Loucy (cell line): ENCODE measurements around the gene ATP9A.

Experiments used
- H2AFZ ChIP-seq: fragments of 200-600 bp; sonication (generic); 2 replicates; pipeline ENCODE4 v1.6.0; 2016; ENCODE audit warnings: antibody characterized with exemption, mild to moderate bottlenecking, low read length, moderate library complexity
- H3F3A ChIP-seq: fragments of 200-600 bp; 2 replicates; pipeline ENCODE4 v1.6.0; 2016; ENCODE audit warnings: antibody characterized with exemption, low read depth, mild to moderate bottlenecking
- H3K27me3 ChIP-seq: fragments of 200-600 bp; sonication (generic); 2 replicates; pipeline ENCODE4 v1.6.1; 2014; ENCODE audit warnings: low read length, mild to moderate bottlenecking; ENCODE audit not compliant: insufficient read depth, poor library complexity, severe bottlenecking
- H3K36me3 ChIP-seq: fragments of 200-600 bp; sonication (generic); 2 replicates; pipeline ENCODE4 v1.6.1; 2016; ENCODE audit warnings: low read length; ENCODE audit not compliant: insufficient read depth
- H3K4me1 ChIP-seq: fragments of 200-600 bp; sonication (generic); 2 replicates; pipeline ENCODE4 v1.5.1; 2014; ENCODE audit warnings: low read length, mild to moderate bottlenecking; ENCODE audit not compliant: insufficient read depth, poor library complexity, severe bottlenecking
- H3K4me2 ChIP-seq: fragments of 200-600 bp; sonication (generic); 2 replicates; pipeline ENCODE4 v1.6.0; 2014; ENCODE audit warnings: antibody characterized with exemption, low read length, low read depth, mild to moderate bottlenecking; ENCODE audit not compliant: poor library complexity, severe bottlenecking
- H3K4me3 ChIP-seq: fragments of 200-600 bp; sonication (generic); 2 replicates; pipeline ENCODE4 v1.5.1; 2014; ENCODE audit warnings: low read length, mild to moderate bottlenecking, mixed read lengths; ENCODE audit not compliant: poor library complexity, severe bottlenecking
- H3K79me2 ChIP-seq: fragments of 200-600 bp; sonication (generic); 2 replicates; pipeline ENCODE4 v1.6.1; 2014; ENCODE audit warnings: low read length; ENCODE audit not compliant: insufficient read depth
- H3K9ac ChIP-seq: fragments of 200-600 bp; sonication (generic); 2 replicates; pipeline ENCODE4 v1.6.0; 2014; ENCODE audit warnings: mild to moderate bottlenecking, low read depth, low read length, moderate library complexity; ENCODE audit not compliant: poor library complexity, severe bottlenecking
- H3K9me2 ChIP-seq: fragments of 200-600 bp; sonication (generic); replicated peaks from 2 replicates; pipeline ENCODE4 v1.6.1; 2016; ENCODE audit warnings: low read depth, low read length, mixed read lengths
- H3K9me3 ChIP-seq: fragments of 200-600 bp; sonication (generic); 2 replicates; pipeline ENCODE4 v1.6.1; 2014; ENCODE audit warnings: mild to moderate bottlenecking, antibody characterized with exemption, low read length, low read depth; ENCODE audit not compliant: insufficient read depth
- H4K20me1 ChIP-seq: fragments of 200-600 bp; sonication (generic); 2 replicates; pipeline ENCODE4 v1.6.0; 2014; ENCODE audit warnings: antibody characterized with exemption, low read length, mild to moderate bottlenecking; ENCODE audit not compliant: insufficient read depth, poor library complexity, severe bottlenecking
- EZH2phosphoT487 ChIP-seq: fragments of 200-600 bp; IDR thresholded peaks from 2 replicates; pipeline ENCODE4 v1.6.1; 2018; ENCODE audit warnings: antibody characterized with exemption, mild to moderate bottlenecking, moderate library complexity, borderline replicate concordance
- TF ChIP-seq, protein P1 (sequence below): fragments of 200-600 bp; sonication (generic); conservative IDR thresholded peaks from 2 replicates; pipeline ENCODE4 v1.5.1; 2014; ENCODE audit warnings: mild to moderate bottlenecking, antibody characterized with exemption, low read length

ATP9A gene

DNA sequence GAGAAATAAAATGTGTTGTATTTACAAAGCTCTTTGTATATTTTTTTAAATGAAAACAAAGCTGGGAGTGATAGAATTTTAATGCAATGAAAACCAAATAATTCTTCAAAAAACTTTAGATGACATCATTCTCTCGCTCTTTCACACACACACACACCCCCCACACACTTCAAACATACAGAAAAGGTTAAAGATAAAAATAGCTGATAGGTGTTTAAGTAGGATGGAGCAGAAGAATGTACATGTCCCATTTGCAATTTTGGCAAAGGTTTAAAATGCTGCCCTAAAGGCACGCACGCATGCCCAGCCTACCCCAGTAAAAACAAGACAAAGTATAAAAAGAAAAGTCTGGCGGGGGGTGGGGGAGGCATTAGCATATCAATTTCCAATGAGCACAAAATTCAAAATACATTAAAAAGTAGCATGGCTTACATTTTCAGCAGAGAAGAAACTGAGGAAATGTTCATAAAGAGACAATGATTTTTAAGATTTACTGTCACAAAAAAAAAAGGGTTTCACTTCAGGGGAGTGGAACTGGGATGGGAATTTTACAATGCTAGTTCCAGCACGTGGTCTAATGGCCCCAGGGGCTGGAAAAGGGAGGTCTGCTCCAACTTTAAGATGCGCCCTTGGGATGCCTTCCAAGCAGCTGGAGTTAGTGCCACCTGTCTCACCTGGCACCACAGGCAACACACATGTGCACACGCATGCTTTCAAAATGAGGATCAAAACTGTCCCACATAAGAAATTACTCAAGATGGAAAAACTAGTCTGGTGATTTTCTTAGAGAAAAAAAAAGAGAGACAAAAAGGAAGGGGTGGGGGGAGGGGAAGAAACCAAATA, 170.6 kb downstream of the ATP9A start:
- Histone ChIP-seq H3K9me2 (no peaks in the 10 kb centered on the region), H3K27me3 (no peaks in the 10 kb centered on the region), H3F3A (peaks cover 9% of the 10 kb centered on the region; the same call in 1 of the 2 replicates), H3K4me3 (no peak overlapping the region), H3K9me3 (no peaks in the 10 kb centered on the region), H3K4me2 (peak overlapping the region; percentile 27), H2AFZ (no peak overlapping the region), H4K20me1 (no peaks in the 10 kb centered on the region), H3K36me3 (peaks cover 38% of the 10 kb centered on the region; the same call in 1 of the 2 replicates), H3K4me1 (peaks cover 62% of the 10 kb centered on the region), H3K79me2 (no peaks in the 10 kb centered on the region), H3K9ac (peak overlapping the region; percentile 5)
- no peak for TF ChIP-seq EZH2phosphoT487
- TF ChIP-seq, protein P1, sequence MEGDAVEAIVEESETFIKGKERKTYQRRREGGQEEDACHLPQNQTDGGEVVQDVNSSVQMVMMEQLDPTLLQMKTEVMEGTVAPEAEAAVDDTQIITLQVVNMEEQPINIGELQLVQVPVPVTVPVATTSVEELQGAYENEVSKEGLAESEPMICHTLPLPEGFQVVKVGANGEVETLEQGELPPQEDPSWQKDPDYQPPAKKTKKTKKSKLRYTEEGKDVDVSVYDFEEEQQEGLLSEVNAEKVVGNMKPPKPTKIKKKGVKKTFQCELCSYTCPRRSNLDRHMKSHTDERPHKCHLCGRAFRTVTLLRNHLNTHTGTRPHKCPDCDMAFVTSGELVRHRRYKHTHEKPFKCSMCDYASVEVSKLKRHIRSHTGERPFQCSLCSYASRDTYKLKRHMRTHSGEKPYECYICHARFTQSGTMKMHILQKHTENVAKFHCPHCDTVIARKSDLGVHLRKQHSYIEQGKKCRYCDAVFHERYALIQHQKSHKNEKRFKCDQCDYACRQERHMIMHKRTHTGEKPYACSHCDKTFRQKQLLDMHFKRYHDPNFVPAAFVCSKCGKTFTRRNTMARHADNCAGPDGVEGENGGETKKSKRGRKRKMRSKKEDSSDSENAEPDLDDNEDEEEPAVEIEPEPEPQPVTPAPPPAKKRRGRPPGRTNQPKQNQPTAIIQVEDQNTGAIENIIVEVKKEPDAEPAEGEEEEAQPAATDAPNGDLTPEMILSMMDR: no peak

DNA sequence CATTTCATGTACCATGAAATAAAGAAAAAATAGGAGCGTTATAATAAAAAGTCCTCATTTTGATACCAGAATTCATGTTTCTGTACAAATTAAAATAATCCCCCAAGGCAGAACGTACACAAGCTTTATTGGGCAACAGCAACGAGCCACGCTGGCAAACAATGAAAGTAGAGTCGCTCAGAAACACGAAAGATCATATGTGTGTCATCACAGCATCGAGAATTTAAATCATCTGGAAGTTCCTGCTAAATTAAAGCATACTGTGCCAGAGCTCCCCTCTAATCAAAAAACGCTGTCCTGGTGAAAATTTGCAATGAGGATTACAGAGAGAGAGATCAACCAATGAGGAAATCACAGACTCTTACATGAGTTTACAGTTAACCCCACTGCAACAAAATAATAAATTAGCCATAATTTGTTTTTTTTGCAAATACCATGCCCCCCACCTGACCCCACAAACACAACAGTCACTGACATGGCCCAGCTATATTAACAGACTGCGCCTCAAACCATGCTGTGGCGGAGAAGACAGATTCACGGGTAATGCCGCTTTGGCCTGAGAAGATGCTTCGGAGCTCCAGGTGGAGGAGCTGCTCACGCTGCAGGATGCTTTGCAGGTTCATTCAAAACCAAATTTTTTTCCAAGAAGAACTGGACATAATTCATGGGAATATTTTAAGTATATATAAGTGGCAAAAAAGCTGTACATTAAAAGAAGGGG, 171.4 kb downstream of the ATP9A start:
- H3K4me3 ChIP-seq: no peak overlapping the region

DNA sequence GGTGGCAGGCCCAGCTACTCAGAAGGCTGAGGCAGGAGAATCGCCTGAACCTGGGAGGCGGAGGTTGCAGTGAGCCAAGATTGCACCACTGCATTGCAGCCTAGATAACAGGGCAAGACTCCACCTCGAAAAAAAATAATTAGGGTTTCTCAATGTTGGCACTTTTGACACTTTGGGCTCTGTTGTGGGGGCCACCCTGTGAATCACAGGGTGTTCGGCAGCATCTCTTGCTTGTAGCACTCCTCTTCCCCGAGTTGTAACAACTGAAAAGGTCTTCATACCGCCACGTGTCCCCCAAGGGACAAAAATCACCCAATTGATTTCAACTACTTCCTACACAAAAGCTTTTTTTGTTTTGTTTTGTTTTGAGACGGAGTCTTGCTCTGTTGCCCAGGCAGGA, 172.4 kb downstream of the ATP9A start:
- Histone ChIP-seq H3F3A (no peaks in the 10 kb centered on the region; the same call in 1 of the 2 replicates), H3K36me3 (peaks cover 33% of the 10 kb centered on the region; the same call in 1 of the 2 replicates), H3K9me2 (no peaks in the 10 kb centered on the region), H2AFZ (no peak overlapping the region), H3K9me3 (no peaks in the 10 kb centered on the region), H3K79me2 (no peaks in the 10 kb centered on the region), H3K4me3 (no peak overlapping the region), H3K27me3 (no peaks in the 10 kb centered on the region), H4K20me1 (no peaks in the 10 kb centered on the region), H3K4me1 (peaks cover 44% of the 10 kb centered on the region), H3K4me2 (peak overlapping the region; percentile 77), H3K9ac (peak overlapping the region; percentile 64)
- no peak for TF ChIP-seq EZH2phosphoT487
- TF ChIP-seq, protein P1: no peak

More for the DNA sequence above, 171.4 kb downstream of the ATP9A start:
- Histone ChIP-seq H3F3A (peaks cover 2% of the 10 kb centered on the region; the same call in 1 of the 2 replicates), H3K36me3 (peaks cover 38% of the 10 kb centered on the region; the same call in 1 of the 2 replicates), H3K4me1 (peaks cover 54% of the 10 kb centered on the region), H3K79me2 (no peaks in the 10 kb centered on the region), H3K27me3 (no peaks in the 10 kb centered on the region), H4K20me1 (no peaks in the 10 kb centered on the region), H3K9me3 (no peaks in the 10 kb centered on the region), H3K9me2 (no peaks in the 10 kb centered on the region), H2AFZ (no peak overlapping the region), H3K4me2 (no peak overlapping the region), H3K9ac (no peak overlapping the region)
- TF ChIP-seq, protein P1: no peak
- TF ChIP-seq EZH2phosphoT487: no peak
